Embryonic facial prominence (tissue), 1 donor: Measurements from ENCODE around the gene TBC1D2B.

ENCODE experiments used
- DNase-seq: peaks from one replicate; pipeline ENCODE4 v3.0.0-alpha.2; 2016; ENCODE audit errors: extremely low spot score

Gene TBC1D2B

DNA sequence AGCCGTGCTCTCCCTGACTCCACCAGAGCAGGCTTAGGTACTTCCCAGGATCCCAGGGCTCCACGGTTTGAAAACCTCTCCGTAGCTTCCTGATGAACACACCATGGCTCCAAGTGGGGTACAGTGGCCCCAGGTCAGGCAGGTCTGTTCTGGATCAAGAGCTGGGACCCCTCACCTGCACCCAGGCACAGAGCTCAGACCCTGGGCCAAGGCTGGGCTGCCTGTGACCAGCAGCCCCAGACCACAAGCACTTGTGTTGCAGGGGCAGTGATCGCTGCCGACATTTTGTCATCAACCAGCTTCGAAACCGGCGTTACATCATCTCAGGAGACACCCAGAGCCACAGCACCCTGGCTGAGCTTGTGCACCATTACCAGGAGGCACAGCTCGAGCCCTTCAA is 20.2 kb upstream of the TBC1D2B start:
- no peak for DNase-seq

DNA sequence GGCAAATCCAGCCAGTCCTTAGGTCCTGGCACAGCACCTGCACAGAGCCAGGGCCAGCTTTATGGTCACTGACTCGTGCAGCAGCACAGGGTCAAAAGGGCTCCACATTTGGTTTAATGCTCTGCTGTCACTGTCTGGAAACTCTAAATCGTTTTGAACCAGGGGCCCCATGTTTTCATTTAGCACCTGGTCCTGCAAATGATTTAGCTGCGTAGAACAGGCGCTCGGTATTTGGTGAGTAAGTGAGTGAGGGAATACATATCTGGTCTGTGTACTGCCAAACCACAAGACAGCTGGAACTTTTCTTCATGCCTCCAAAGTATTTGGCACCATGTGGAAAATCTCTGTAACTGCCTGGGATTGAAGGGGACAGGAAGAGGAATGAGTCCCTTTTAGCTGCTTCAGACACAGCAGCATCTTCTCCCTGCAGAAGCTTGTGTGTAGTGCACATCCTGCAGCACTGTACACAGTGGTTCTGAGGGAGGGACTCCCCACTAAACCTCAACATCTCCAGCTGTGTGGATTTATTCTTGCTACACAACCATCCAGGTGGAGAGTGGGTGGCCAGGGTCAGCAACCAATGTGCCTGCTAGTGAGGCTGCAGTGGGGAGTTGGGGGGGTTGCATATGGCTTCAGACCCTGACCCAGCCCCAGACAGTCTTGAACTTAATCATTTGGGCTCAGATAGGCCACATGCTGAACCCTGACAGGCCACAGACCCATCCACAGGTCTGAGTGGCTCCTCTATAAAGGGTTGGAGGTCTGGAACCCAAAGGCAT is 15.9 kb upstream of the TBC1D2B start:
- peak; percentile 52 for DNase-seq

DNA sequence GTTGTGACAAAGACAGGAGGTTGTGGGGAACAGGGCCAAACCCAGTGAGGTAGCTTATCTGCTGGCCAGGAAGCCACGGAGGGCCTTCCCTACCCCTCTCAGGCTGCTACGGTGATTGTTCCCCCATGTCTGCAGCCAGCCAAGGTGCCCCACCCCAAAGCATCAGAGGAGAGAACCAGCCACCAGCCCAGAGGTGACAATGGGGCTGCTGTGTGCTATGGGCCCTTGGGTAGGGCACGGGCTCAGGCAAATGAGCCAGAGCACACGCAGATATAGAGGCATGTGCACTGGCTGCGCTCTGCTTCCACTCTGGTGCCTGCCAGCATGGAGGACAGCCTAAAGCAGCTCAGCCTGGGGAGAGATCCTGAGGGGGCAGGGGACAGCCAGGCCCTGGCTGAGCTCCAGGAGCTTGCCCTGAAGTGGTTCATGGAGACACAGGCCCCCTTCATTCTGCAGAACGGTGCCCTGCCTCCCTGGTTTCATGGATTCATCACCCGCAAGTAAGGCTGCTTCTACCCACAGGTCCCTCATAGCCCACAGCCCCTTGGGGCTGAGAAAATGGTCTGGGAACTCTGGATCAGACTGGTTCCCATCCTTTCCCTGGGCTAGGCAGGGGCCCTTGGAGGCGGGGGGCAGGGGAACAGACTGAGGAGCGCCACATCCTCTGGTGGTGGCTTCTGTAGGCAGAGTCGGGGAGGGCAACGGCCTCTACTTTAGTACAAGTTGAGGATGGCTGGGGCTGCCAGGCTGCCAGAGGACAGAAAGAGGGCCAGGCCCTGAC is 14.9 kb upstream of the TBC1D2B start, which contains the start of gene SH2D7:
Gene SH2D7, plus strand, starts transcription at position 301 of the 781 bp plus-strand sequence. Its CDS starts 24 bp downstream, at position 325.
- no peak for DNase-seq

DNA sequence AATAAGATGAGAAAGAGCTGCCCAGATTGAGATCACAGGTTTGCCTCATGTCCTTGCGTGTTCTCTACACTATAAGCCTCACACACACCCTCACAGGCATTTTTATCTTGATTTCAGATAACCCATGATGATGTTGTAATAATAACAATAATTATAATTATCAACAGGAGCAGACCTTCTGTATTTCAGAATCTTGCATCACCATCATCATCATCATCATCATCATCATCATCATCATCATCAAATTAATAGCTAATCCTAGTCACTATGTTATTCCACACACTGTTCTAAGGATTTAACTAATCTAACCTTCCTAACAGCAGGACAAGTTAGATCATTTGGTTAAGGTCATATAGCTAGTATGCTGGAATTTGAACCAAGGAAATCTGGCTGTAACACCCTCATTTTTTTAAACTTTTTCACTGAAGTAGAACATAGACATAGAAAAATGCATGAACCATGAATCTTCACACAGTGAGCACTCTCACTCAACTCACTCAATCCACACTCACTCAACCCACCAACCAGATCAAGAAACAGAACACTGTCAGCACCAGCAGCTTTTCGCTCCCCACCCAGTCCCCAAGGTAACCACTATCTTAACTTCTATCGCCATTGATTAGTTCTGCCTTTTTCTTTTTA is 13.0 kb upstream of the TBC1D2B start:
- DNase-seq, result no peak

DNA sequence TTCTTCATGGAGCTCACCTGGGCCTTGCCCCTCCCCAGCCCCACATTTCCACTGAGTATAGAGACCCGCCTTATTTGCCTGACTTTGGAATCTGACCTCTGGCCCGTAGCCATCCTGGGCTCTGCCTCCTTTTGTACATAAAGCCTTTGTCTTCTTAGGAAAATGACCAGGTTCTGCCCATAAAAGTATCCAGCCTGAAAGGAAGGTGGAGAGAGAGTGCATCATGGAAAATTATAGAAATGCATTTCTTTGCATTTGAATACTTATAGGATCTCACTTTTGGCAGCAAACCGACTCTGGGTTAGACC is 11.2 kb upstream of the TBC1D2B start:
- no peak for DNase-seq

DNA sequence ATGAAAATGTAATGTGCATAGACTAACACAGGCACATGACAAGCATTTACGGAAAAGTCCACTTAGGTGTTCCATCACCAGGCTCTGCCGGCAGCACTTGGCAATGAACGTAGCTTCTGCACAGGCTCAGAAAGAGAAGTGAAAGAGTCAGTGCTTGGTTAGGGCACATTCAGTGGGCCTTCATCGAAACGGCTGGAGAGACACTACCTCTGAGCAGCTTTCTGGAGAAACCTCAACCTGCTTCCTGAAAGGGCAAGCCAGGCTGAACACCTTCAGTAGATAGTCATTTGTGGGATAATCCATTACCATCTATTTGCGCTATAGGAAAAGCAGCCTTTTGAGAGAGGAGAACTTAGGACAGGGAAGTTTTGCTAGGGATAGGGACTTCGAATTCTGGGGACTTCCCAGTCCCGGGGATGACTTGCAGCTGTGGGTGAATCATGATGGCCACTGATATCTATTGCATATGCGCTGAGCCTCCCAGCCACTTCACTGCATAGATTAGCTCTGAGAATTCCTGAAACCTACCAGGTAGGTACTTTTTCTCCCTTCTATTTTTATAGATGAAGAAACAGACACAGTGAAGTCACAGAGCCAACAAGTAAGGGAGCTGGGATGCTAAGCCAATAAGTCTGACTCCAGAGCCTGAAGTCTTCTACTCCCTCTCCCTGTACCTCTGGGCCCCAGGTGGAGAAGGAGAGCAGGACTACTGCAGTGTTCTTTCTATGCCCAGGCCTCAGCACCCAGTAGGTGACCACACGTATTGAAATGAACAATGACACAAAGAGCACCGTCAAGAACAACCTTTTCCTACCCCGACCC is 10.7 kb upstream of the TBC1D2B start:
- DNase-seq, result no peak

DNA sequence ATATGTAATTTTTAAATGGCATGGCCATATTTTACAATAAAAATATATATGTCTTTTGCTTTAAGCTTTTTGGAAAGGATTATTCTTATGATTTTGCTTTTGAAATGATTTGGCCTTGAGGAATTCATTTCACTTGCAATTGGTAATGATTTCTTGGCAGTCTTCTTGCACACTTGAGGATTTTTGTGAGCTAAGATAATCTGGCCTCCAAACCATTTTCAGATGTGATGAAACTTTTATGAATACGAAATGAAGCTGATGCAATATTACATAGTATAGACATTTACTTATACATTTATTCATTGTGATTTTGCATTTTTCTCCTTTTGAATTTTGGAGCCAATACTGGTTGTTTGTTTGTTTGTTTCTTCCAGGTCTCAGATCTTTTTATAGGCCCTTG is 8.4 kb upstream of the TBC1D2B start:
- peak; percentile 57 for DNase-seq

DNA sequence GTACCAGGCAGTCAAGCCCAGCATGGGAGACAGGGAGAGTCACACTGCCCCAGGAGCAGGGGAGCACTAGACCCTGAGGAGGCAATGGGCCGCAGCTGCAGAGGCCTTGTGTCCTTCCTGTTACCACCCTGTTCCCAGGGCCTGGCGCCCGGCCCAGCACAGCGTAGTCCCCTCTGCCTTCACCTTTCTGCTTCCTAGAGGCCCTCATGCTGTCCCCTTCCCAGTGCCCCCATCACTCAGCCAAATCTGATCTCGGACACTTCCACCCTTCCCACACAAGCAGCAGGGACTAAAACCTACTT is 6.9 kb upstream of the TBC1D2B start:
- no peak for DNase-seq

DNA sequence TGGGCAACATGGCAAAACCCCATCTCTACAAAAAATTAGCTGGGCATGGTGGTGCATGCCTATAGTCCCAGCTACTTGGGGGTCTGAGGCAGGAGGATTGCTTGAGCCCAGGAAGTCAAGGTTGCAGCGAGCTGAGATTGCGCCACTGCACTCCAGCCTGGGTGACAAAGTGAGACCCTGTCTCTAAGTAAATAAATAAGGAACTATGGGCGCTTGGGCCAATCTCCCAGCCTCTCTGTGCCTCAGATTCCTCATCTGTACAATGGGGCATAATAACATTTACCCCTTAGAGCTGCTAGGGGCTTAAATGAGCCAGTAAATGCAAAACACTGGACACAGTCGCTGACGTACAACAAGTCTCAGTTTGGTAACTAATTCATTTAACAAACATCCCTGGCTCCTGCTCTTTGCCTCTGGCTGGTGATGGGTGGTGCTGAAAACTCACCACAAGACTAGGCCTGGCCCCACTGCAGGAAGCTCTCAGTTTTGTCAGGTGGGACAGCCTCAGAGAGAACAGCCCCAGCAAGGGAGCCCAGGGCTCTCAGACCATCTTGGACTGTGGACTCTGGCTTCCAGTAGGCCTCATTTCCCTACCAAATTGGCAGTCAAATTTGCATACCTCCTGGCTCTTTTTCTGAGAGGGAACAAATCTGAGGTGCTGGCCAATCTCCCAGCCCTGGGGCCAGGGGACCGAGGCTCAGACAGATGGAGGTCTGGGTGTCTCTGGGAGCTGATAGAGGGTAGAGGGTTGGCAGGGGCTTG is 6.4 kb upstream of the TBC1D2B start:
- no peak for DNase-seq

DNA sequence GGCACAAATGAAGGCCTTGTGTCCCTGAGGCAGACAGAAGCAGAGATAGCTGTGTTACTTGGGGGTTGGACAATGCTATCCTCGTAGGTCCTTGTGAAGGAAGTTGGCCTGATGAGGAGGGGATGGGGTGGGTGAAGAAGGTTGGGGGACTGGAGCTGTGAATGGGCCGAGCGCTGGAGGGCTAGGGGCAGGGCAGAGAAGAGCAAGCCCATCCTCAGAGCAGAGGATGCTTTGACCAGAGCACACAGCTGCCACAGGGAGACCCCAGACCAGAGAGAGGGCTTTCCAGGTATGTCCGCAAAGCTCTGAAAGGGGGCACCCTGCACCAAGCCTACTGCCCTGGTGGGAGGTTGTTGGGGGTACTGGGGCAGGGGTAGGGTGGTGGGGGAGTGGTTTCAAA is 5.7 kb upstream of the TBC1D2B start:
- DNase-seq, result no peak

DNA sequence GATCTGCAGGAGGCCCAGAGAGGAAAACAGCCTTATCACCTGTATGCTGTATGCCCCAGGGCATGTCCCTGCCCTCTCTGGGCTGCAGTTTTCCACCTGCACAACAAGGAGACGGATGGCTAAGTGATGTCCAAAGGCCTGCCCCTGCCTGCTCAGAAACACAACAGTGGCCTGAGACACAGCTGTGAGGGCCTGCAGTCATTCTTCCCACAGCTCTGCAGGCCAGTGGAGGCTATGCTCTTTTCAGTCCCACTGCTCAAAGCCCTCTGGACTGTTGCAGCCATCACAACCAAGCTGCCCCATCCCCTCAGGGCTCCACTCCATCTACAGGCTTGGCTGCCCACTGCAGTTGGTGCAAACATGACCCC is 5.2 kb upstream of the TBC1D2B start:
- DNase-seq, result no peak

DNA sequence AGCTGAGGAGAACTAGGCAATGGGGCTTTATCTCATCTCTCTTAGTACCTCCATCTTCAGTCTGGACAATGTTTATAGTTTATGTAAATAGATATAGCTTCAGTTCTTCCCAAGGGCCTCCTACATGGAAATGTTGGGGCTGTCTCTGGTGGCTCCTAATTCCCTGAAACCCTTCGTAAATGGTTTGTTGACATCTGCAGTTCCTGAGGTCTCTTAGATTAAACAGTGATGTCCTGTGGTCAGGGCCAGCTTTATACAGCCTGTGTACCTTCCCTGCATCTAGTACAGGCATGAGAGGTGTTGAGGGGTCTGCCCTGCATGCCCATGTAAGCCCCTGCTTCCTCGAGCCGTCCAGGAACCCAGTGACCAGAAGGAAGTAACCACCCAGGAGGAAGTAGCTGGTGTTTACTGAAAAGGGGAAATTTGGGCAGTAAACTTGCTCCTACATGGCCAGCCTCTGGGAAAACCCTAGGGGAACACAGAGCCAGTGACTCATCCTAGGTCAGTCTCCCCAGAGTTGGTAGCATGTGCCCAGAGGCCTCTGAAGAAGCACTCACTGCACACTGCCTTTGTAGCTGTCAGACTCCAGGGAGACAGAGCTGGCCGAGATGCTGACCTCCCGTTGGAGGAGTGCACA is 4.7 kb upstream of the TBC1D2B start:
- no peak for DNase-seq

DNA sequence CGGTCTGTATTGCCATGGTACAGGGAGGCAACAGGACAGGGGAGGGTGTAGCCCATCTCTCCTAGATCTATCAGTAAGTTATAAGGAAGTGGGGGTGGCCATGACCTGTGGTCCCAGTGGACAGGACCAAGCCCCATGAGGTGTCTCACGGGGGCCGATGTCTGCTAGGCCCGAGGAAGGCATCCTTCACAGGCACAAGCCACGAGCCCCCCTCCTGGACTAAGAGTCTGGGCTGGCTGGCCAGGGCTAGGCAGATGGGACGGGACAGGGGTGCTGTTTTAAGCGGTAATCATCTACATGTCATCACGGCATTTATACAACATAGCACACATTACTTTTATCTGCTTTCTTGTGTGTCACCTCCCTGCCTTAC is 2.6 kb upstream of the TBC1D2B start:
- DNase-seq, result no peak

DNA sequence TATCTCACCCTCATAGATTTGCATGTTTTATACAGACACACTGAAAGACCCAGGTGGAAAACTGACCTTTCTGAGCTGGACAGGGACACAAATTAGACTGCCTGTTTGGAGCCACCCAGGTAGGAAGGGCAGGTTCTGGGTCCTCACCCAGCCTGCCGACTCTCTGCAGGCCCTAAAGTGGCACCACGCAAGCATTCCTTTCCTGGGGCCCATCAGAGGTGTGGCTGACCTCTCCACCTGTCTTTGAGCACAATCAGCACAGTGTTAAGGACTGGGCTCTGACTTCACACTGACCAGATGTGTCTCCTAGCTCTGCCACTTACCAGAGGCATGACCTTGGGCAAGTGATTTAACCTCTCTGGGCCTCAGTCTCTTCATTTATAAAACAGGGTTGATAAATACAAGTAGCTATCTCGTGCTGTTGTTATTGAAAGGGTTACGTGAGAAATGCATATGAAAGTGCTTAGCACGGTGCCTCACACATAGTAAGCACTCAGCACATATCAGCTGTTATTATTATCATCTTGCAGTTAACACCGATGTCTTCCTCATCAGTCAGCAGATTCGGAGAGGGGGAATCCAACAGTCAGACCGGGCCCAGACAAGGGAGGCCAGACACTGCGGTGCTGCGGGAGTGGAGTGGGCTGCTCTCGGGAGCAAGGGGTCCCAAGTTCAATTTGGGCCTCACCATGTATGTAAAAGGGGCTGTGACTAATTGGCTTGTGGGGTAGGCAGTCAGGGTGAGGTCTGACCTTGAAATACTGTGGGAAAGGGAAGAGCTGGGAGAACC is 2.0 kb upstream of the TBC1D2B start:
- no peak for DNase-seq

DNA sequence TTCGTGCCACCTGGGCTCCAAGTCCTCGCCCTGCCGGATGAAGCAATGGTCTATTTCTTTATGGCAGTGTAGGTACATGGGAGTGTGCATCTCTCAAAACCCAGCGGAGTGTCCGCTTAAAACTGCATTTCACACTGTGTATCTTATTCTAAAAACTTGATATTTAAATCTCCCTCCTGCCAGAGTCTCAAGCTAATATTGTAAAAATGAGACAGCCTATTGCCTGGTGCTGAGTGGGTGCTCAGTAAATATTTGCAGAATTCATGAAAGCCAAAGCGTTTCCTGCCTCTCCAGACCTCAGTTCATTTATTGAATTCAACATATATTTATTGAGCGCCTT is 330 bp upstream of the TBC1D2B start:
- DNase-seq, result no peak

DNA sequence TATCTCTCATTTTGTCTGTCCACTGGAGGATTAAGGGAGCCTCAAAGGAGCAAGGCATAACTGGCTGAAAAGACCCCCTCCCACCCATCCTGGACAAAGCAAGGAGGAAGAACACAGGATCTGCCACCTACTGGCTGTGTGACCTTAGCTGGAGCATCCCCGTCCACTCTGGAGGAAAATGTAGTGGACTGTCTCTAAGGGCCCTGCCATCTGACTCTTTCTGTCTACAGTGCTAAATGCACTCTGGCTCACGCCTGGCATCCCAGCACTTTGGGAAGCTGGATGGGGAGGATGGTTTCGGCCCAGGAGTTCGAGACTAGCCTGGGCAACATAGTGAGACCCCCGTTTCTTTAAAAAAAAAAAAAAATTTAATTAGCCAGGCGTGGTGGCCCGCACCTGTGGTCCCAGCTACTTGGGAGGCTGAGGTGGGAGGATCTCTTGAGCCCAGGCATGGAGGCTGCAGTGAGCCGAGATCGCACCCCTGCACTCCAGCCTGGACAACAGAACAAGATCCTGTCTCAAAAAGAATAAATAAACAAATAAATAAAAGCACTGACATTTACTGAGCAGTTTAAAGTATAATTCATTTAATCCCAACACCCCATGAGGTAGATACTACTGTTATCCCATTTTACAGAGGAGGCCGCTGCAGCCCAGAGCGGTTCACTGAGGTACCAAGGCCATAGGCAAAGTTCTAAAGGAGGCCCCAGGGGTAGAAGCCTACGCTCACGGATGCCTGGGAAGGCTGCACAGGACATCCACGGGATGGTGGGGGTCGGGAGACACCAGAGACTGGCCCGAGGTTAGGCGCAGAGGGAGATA is 1.1 kb downstream of the TBC1D2B start:
- DNase-seq, result no peak

DNA sequence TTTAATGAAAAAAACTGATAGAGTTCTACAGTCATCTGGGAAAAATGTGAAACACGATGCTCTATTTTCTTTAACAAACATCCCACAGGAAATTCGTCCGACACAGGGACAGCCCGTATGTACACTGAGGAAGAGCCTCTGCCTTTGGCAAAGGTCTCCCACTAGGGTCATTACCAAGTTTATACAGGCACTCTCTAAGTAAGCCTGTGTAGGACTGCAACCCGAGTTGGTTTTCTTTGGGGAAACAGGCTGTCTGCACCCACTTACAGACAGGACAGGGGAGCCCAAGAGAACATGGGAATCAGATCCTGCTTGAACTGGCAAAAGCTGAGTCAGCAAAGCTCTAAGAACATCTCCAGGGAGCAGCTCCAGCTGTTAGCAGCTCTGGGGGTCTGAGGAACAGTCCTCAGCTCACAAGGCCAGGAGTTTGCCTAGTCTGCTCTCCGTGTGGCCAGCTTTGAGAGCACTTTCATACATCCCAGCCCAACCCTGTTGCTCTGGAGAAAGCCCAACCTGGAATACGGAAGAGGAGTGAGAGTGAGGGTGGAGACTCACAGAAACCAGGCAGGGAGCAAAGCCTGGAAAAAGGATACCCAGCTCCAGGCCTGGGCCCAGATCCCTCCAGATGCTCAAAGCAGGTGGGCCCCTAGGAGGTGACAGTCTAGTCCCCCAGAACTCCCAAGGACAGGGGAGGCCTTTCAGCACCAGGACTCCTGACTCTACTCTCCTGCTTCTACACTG is 1.9 kb downstream of the TBC1D2B start:
- peak; percentile 51 for DNase-seq

DNA sequence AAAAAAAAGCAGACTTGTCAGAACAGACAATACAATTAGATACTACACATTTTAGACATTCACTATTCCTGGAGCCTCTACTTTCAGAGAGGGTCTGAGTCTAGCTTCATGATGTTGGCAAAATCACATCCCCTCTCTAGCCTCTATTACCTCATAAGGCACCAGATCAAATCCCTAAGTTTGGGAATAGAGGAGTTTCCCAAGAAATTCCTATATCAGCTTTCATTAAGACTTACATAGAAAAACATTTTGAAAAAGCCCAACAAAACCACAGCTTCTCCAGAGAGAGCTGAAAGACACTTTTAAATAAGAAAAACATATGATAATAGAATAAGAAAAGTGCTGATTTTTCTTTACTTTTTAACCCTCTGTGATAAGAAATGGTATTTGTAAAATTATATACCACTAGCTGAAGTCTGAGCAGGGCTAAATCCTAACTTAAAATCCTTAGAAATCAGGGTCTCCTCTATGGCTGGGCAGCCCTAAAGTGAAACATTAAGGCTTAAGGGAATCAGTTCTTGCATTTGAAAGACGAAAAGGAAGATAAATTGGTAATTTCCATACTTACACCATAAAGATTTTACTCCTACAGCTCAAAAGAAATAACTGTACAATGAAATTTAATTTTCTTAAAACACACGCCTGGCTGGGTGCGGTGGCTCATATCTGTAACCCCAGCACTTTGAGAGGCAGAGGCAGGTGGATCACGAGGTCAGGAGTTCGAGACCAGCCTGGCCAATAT is 4.3 kb downstream of the TBC1D2B start:
- no peak for DNase-seq
